Measurements from ENCODE around the gene NOTCH4.

The NOTCH4 gene

GRCh38 chr6:32149932-32150870 is 73.7 kb downstream of the NOTCH4 start (continued):
- TF ChIP-seq, protein P1, sequence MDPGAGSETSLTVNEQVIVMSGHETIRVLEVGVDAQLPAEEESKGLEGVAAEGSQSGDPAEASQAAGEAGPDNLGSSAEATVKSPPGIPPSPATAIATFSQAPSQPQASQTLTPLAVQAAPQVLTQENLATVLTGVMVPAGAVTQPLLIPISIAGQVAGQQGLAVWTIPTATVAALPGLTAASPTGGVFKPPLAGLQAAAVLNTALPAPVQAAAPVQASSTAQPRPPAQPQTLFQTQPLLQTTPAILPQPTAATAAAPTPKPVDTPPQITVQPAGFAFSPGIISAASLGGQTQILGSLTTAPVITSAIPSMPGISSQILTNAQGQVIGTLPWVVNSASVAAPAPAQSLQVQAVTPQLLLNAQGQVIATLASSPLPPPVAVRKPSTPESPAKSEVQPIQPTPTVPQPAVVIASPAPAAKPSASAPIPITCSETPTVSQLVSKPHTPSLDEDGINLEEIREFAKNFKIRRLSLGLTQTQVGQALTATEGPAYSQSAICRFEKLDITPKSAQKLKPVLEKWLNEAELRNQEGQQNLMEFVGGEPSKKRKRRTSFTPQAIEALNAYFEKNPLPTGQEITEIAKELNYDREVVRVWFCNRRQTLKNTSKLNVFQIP (CRISPR knock-in tag; IDR thresholded peaks at IDR 0.05; ENCODE audit: borderline replicate concordance, low read depth), result no peak
- TF ChIP-seq ZNF8 (CRISPR knock-in tag; IDR thresholded peaks at IDR 0.05), result no peak

DNA sequence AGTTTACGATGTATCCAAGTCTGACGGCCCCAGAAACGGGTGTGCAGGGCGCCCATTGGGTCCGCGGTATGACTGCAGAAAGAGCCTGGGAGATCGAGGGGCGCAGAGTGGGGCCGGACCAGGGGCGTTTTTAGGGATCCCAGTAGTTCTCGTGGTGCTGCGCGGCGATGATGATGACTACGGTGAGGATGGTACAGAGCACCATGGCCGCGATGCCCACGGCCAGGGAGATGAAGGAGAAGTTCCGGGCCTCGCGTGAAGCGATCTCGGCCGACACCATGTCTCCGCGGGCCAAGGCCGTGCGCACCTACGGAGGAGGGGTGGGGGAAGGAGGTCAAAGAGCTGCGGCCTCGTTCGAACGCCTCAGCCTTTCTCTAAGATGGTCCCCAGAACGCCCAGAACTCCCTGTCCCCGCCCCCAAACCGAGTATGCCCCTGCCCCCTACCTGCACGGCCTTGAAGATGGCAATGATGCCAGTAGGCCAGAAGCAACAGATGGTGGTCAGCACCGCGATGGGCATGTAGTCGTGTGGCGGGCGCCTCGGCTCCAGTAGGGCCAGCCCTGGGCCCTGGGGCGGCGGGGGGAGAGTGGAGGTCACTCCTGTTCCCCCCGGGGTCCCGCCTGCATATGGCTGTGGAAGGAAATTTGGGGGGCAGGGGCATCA is 74.6 kb downstream of the NOTCH4 start:
- TF ChIP-seq, protein P1 (CRISPR knock-in tag; IDR thresholded peaks at IDR 0.05; ENCODE audit: borderline replicate concordance, low read depth), result no peak
- no peak for TF ChIP-seq GLIS3 (CRISPR knock-in tag; IDR thresholded peaks at IDR 0.05)
- TF ChIP-seq ARNTL (CRISPR knock-in tag; IDR thresholded peaks at IDR 0.05; ENCODE audit: borderline replicate concordance, low read depth), result no peak
- TF ChIP-seq, protein P2, sequence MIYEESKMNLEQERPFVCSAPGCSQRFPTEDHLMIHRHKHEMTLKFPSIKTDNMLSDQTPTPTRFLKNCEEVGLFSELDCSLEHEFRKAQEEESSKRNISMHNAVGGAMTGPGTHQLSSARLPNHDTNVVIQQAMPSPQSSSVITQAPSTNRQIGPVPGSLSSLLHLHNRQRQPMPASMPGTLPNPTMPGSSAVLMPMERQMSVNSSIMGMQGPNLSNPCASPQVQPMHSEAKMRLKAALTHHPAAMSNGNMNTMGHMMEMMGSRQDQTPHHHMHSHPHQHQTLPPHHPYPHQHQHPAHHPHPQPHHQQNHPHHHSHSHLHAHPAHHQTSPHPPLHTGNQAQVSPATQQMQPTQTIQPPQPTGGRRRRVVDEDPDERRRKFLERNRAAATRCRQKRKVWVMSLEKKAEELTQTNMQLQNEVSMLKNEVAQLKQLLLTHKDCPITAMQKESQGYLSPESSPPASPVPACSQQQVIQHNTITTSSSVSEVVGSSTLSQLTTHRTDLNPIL (CRISPR knock-in tag; IDR thresholded peaks at IDR 0.05; ENCODE audit: low read depth), result no peak
- TF ChIP-seq ESRRG (CRISPR knock-in tag; IDR thresholded peaks at IDR 0.05), result no peak
- no peak for TF ChIP-seq SNAI2 (CRISPR knock-in tag; IDR thresholded peaks at IDR 0.05)
- no peak for TF ChIP-seq ISL1 (CRISPR knock-in tag; IDR thresholded peaks at IDR 0.05)
- TF ChIP-seq BACH2 (CRISPR knock-in tag; IDR thresholded peaks at IDR 0.05; ENCODE audit: borderline replicate concordance), result no peak
- TF ChIP-seq RARB (CRISPR knock-in tag; IDR thresholded peaks at IDR 0.05), result no peak
- TF ChIP-seq ZFP30 (CRISPR knock-in tag; IDR thresholded peaks at IDR 0.05), result no peak
- TF ChIP-seq ZNF70 (CRISPR knock-in tag; IDR thresholded peaks at IDR 0.05), result no peak
- TF ChIP-seq PPARA (CRISPR knock-in tag; IDR thresholded peaks at IDR 0.05; ENCODE audit: borderline replicate concordance), result no peak
- TF ChIP-seq TCF4 (CRISPR knock-in tag; IDR thresholded peaks at IDR 0.05; ENCODE audit: borderline replicate concordance), result no peak
- TF ChIP-seq PATZ1 (CRISPR knock-in tag; IDR thresholded peaks at IDR 0.05; ENCODE audit: borderline replicate concordance), result no peak
- TF ChIP-seq TOX (CRISPR knock-in tag; IDR thresholded peaks at IDR 0.05; ENCODE audit: borderline replicate concordance), result no peak
- ATAC-seq, result no peak

DNA sequence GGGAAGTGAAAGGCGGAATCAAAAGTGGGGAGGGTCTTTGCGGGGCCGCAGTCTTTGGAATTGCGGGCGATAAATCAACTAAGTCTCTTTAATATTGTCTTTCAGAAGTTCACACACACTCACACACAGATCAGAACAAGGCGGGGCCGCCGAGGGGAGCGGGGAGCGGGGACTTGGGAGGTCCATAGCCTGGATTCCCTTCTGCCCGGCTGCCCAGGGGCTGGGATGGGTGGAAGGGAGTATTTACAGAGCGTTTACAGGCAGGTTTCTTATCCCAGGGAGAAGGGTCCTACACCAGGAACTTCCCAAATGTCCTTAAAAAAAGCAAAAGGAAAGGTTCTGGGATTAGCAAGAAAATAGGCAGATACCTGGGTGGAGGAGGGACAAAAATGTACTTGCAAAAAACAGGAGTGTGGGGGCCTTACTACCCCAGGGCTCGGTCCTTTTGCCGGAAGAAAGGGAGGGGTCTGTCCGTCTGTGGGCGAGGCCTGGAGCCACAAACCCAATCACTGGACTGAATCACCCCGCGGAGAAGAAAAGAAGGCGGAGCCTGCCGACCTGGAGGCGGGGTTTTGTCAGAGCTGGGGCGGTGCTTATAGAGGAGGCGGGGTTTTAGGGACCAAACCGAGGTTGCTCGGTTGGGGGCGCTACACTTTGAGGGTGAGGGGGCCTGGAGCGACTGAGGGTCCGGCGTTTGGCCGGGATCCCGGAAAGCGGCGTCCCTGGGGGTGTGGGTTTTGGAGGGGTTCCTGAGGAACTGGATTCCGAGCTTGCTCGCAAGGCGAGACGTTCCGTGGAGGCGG is 75.4 kb downstream of the NOTCH4 start:
- no peak for ATAC-seq
- TF ChIP-seq TOX (CRISPR knock-in tag; IDR thresholded peaks at IDR 0.05; ENCODE audit: borderline replicate concordance) (no peak), OSR1 (CRISPR knock-in tag; IDR thresholded peaks at IDR 0.05) (no peak), CSRNP3 (CRISPR knock-in tag; IDR thresholded peaks at IDR 0.05) (no peak), ZC3H10 (CRISPR knock-in tag; IDR thresholded peaks at IDR 0.05) (no peak), PATZ1 (CRISPR knock-in tag; IDR thresholded peaks at IDR 0.05; ENCODE audit: borderline replicate concordance) (no peak), GLIS3 (CRISPR knock-in tag; IDR thresholded peaks at IDR 0.05) (no peak), ZNF8 (CRISPR knock-in tag; IDR thresholded peaks at IDR 0.05) (no peak), PPARA (CRISPR knock-in tag; IDR thresholded peaks at IDR 0.05; ENCODE audit: borderline replicate concordance) (no peak), ZNF565 (CRISPR knock-in tag; conservative IDR thresholded peaks at IDR 0.05; ENCODE audit: low read depth) (no peak), RARB (CRISPR knock-in tag; IDR thresholded peaks at IDR 0.05) (no peak)
- TF ChIP-seq, protein P2 (CRISPR knock-in tag; IDR thresholded peaks at IDR 0.05; ENCODE audit: low read depth), result no peak
- TF ChIP-seq, protein P1 (CRISPR knock-in tag; IDR thresholded peaks at IDR 0.05; ENCODE audit: borderline replicate concordance, low read depth), result no peak

Data from SK-N-SH treated with all-trans-retinoic acid at 6 μM for 48 hours (cell line).